ENCODE data around the gene SNAPIN.

The SNAPIN gene

DNA sequence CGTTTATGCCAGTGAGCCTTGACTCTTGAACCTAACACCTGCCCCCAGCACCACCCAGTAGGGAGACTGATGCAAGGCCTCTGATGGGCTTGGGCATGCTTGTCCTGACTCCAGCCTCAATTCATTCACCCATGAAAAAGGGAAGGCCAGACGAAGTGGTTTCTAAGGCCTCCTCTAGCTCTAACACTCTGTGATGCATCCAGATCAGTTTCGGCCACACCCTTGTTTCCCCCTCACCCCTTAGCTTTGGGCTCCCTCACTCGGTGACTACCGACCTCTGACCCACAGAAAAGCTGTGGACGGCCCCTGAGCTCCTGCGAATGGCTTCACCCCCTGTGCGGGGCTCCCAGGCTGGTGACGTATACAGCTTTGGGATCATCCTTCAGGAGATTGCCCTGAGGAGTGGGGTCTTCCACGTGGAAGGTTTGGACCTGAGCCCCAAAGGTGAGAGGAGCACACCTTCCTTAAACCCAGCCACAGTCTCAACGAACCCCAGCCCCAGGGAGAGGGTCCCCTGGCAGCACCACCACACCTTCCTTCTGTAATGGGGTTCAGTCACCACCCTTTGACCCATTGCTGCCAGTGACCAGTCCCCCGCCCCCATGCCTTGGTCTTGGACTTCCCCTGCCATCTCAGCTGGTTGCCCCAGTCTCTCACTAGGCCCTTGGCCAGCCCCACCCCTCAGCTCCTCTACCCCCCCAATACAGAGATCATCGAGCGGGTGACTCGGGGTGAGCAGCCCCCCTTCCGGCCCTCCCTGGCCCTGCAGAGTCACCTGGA lies 29.0 kb downstream of the SNAPIN start:
- Histone ChIP-seq H3K4me2 (ENCODE audit: low read depth, low read length) (no peak overlapping the region), H3K9ac (ENCODE audit: low read length) (no peak overlapping the region), H2AFZ (ENCODE audit: low read length) (peak overlapping the region; percentile 24; the same call in 1 of the 2 replicates), H3K79me2 (ENCODE audit: low read length) (no peaks in the 10 kb centered on the region), H3K9me3 (replicated peaks; ENCODE audit: insufficient read depth, low read length) (no peaks in the 10 kb centered on the region), H3K27me3 (replicated peaks; ENCODE audit: insufficient read depth, low read length) (peaks cover 23% of the 10 kb centered on the region), H4K20me1 (ENCODE audit: insufficient read depth, low read length) (no peaks in the 10 kb centered on the region), H3K4me3 (ENCODE audit: low read length) (no peak overlapping the region), H3K27ac (ENCODE audit: low read length) (no peak overlapping the region), H3K4me1 (ENCODE audit: low read length) (no peaks in the 10 kb centered on the region), H3K36me3 (replicated peaks; ENCODE audit: insufficient read depth, low read length) (no peaks in the 10 kb centered on the region), H3K9me2 (replicated peaks; ENCODE audit: insufficient read depth, low read length) (no peaks in the 10 kb centered on the region), H3F3A (ENCODE audit: insufficient read depth, low read length) (no peaks in the 10 kb centered on the region)
- TF ChIP-seq EZH2phosphoT487 (IDR thresholded peaks at IDR 0.05; ENCODE audit: low read length) (no peak), EZH2 (optimal IDR thresholded peaks at IDR 0.05; ENCODE audit: low read depth, low read length) (no peak), CTCF (IDR thresholded peaks at IDR 0.05; ENCODE audit: low read length) (no peak)
- DNase-seq, result no peak

DNA sequence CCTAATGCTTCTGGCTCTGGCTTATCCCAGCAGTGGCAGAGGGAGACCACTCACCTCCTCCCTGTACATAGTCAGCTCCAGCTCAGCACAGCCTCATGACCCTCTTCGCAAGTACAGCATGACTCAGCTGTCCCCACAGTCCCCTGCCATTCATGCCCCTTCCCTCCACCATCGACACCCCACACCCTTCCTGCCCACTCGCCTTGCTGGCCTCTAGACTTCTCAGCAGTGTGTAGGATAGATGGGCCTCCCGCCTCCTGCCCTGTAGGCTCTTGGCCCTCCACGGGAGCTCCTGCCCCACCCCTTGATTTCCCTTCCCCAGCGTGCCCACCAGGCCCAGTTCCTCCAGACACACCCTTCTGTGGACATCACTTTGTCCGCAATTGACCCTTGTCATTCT lies 29.8 kb downstream of the SNAPIN start:
- no peak overlapping the region for H2AFZ ChIP-seq (ENCODE audit: low read length)
- H3K79me2 ChIP-seq (ENCODE audit: low read length), result no peaks in the 10 kb centered on the region
- TF ChIP-seq EZH2phosphoT487 (IDR thresholded peaks at IDR 0.05; ENCODE audit: low read length), result no peak
- no peak for TF ChIP-seq EZH2 (optimal IDR thresholded peaks at IDR 0.05; ENCODE audit: low read depth, low read length)
- no peak for TF ChIP-seq CTCF (IDR thresholded peaks at IDR 0.05; ENCODE audit: low read length)
- H4K20me1 ChIP-seq (ENCODE audit: insufficient read depth, low read length), result no peaks in the 10 kb centered on the region
- H3K9ac ChIP-seq (ENCODE audit: low read length), result no peak overlapping the region
- H3K4me1 ChIP-seq (ENCODE audit: low read length), result no peaks in the 10 kb centered on the region
- H3K9me2 ChIP-seq (replicated peaks; ENCODE audit: insufficient read depth, low read length), result no peaks in the 10 kb centered on the region
- H3K4me2 ChIP-seq (ENCODE audit: low read depth, low read length), result no peak overlapping the region
- H3K36me3 ChIP-seq (replicated peaks; ENCODE audit: insufficient read depth, low read length), result no peaks in the 10 kb centered on the region
- no peak overlapping the region for H3K4me3 ChIP-seq (ENCODE audit: low read length)
- H3K9me3 ChIP-seq (replicated peaks; ENCODE audit: insufficient read depth, low read length), result no peaks in the 10 kb centered on the region
- H3K27ac ChIP-seq (ENCODE audit: low read length), result no peak overlapping the region
- no peak for DNase-seq
- H3F3A ChIP-seq (ENCODE audit: insufficient read depth, low read length), result no peaks in the 10 kb centered on the region
- peaks cover 18% of the 10 kb centered on the region for H3K27me3 ChIP-seq (replicated peaks; ENCODE audit: insufficient read depth, low read length)

DNA sequence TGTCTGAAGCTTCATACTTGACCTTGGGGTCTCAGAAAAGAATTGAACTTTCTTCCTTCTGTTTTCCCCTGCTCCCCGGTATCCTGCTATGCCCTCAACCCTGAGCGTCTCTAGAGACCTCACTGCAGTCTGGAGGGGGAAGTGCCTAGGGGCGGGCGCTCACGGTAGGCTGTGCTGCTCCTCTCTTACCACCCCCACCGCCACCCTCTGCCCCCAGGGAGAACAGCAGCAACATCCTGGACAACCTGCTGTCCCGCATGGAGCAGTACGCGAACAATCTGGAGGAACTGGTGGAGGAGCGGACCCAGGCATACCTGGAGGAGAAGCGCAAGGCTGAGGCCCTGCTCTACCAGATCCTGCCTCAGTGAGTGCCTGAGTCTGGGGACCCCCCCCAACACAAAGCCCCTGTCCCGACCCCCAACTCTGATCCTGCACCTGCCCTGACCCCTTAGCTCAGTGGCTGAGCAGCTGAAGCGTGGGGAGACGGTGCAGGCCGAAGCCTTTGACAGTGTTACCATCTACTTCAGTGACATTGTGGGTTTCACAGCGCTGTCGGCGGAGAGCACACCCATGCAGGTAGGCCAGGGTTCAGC lies 30.3 kb downstream of the SNAPIN start:
- H3K27ac ChIP-seq (ENCODE audit: low read length), result no peak overlapping the region
- H3K9me2 ChIP-seq (replicated peaks; ENCODE audit: insufficient read depth, low read length), result no peaks in the 10 kb centered on the region
- no peaks in the 10 kb centered on the region for H3K79me2 ChIP-seq (ENCODE audit: low read length)
- H4K20me1 ChIP-seq (ENCODE audit: insufficient read depth, low read length), result no peaks in the 10 kb centered on the region
- H3K9me3 ChIP-seq (replicated peaks; ENCODE audit: insufficient read depth, low read length), result no peaks in the 10 kb centered on the region
- H3K27me3 ChIP-seq (replicated peaks; ENCODE audit: insufficient read depth, low read length), result peaks cover 12% of the 10 kb centered on the region
- H3K4me1 ChIP-seq (ENCODE audit: low read length), result no peaks in the 10 kb centered on the region
- H3K4me3 ChIP-seq (ENCODE audit: low read length), result no peak overlapping the region
- no peaks in the 10 kb centered on the region for H3F3A ChIP-seq (ENCODE audit: insufficient read depth, low read length)
- H3K9ac ChIP-seq (ENCODE audit: low read length), result no peak overlapping the region
- H3K36me3 ChIP-seq (replicated peaks; ENCODE audit: insufficient read depth, low read length), result no peaks in the 10 kb centered on the region
- DNase-seq, result no peak
- H2AFZ ChIP-seq (ENCODE audit: low read length), result no peak overlapping the region
- no peak for TF ChIP-seq CTCF (IDR thresholded peaks at IDR 0.05; ENCODE audit: low read length)
- TF ChIP-seq EZH2phosphoT487 (IDR thresholded peaks at IDR 0.05; ENCODE audit: low read length), result no peak
- no peak for TF ChIP-seq EZH2 (optimal IDR thresholded peaks at IDR 0.05; ENCODE audit: low read depth, low read length)
- H3K4me2 ChIP-seq (ENCODE audit: low read depth, low read length), result no peak overlapping the region

All from MM.1S (cell line).